Immature natural killer cell (primary cell): Measurements from ENCODE around the gene SPATS2. TPM values are rescaled to one million over a fixed set of nuclear protein-coding genes. Genes with fewer than 3 reads are reported as not detected.

ENCODE experiments used
- DNase-seq, 3 donors: peaks; one replicate each; pipeline ENCODE4 v3.0.0; 2022; ENCODE audit warnings: mixed read lengths in 1 of 3
- H3K27ac Mint-ChIP-seq, 6 donors: one replicate each; pipeline ENCODE4 v1.8.0; 2020; ENCODE audit warnings: mixed read lengths in 6 of 6, mild to moderate bottlenecking in 5 of 6, inconsistent platforms in 4 of 6, moderate library complexity in 3 of 6
- H3K27me3 Mint-ChIP-seq, 3 donors: one replicate each; pipeline ENCODE4 v1.8.0; 2020 to 2021; ENCODE audit warnings: low read depth in 3 of 3, mild to moderate bottlenecking in 3 of 3, mixed read lengths in 3 of 3, moderate library complexity in 3 of 3, inconsistent platforms in 1 of 3
- H3K36me3 Mint-ChIP-seq, 3 donors: one replicate each; pipeline ENCODE4 v1.8.0; 2020; ENCODE audit warnings: mixed read lengths in 3 of 3, inconsistent platforms in 2 of 3, mild to moderate bottlenecking in 2 of 3
- H3K4me1 Mint-ChIP-seq, 2 donors: one replicate each; pipeline ENCODE4 v1.8.0; 2020; ENCODE audit warnings: inconsistent platforms in 2 of 2, mild to moderate bottlenecking in 2 of 2, mixed read lengths in 2 of 2, moderate library complexity in 1 of 2
- H3K4me3 Mint-ChIP-seq, 5 donors: one replicate each; pipeline ENCODE4 v1.8.0; 2020; ENCODE audit warnings: mild to moderate bottlenecking in 5 of 5, mixed read lengths in 5 of 5, inconsistent platforms in 3 of 5, moderate library complexity in 3 of 5
- H3K9me3 Mint-ChIP-seq, 6 donors: one replicate each; pipeline ENCODE4 v1.8.0; 2020; ENCODE audit warnings: mild to moderate bottlenecking in 6 of 6, mixed read lengths in 6 of 6, inconsistent platforms in 4 of 6, moderate library complexity in 3 of 6
- polyA plus RNA-seq, 3 donors: library from polyadenylated mRNA; unstranded; fragments of 300-500 nt; fragmentation: Illumina TruSeq; gene quantifications; one replicate each; pipeline ENCODE4 v1.2.3, GENCODE V29; 2021

SPATS2 gene
- polyA plus RNA-seq, 3 donors from 2014 or later = 3.1 to 10.8 TPM; not detected in 1

DNA sequence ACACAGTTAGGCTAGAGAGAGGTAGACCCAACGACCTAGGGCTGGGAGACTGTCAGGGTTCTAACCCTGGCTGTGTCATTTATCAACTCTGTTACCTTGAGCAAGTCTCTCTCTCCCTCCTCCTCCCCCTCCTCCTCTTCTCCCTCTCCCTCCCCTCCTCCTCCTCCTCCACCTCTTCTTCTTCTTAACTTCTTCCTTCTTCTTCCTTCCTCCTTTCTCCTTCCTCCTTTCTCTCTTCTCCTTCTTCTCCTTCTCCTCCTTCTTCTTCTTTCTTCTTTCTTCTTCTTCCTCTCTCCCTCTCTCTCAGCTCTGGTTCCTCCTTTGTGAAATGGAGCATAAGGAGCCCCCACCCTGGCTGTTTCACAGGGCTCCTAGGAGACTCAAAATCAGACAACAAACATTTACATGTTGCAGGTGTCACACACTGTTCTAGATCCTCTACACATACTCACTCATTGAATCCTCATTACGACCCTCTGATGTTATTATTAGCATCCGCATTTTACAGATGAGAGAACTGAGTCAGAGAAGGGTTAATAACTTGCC lies 169.3 kb downstream of the SPATS2 start:
- H3K27me3 Mint-ChIP-seq = peaks cover 12 to 25% (median 18%) of the 10 kb centered on the region in 3 donors
- DNase-seq = no peak
- H3K27ac Mint-ChIP-seq = no peak overlapping the region
- no peaks in the 10 kb centered on the region for H3K36me3 Mint-ChIP-seq
- peak overlapping the region; percentile 10 to 77 (median 70) for H3K4me3 Mint-ChIP-seq
- peaks cover 0 to 2% (median 0%) of the 10 kb centered on the region in 6 donors for H3K9me3 Mint-ChIP-seq
- peaks cover 10% of the 10 kb centered on the region in 2 donors for H3K4me1 Mint-ChIP-seq

DNA sequence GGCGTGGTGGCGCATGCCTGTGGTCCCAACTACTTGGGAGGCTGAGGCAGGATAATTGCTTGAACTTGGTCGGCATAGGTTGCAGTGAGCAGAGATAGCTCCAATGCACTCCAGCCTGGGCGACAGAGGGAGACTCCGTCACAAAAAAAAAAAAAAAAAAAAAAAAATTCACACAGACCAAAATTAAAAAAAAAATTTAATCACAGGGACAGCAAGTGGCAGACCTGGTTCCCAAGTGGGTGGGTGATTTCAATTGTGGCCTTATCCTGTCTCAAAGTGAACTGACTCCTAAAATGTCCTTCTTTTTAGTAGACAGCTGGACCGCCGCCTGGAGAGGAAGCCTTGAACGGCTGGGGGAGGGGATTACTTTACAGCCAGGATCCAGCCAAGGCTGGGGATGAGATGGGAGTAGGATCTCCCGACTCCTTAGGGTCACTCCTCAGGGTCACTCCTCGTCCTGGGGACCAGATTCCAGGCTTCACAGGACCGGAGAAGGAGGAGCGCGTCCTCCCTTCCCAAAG lies 170.0 kb downstream of the SPATS2 start:
- peaks cover 10% of the 10 kb centered on the region in 2 donors for H3K4me1 Mint-ChIP-seq
- no peak for DNase-seq
- H3K27me3 Mint-ChIP-seq = peaks cover 12 to 25% (median 18%) of the 10 kb centered on the region in 3 donors
- H3K36me3 Mint-ChIP-seq = no peaks in the 10 kb centered on the region
- peaks cover 0 to 2% (median 0%) of the 10 kb centered on the region in 6 donors for H3K9me3 Mint-ChIP-seq
- H3K27ac Mint-ChIP-seq = peak overlapping the region in 1 of 6 donors; percentile 17
- H3K4me3 Mint-ChIP-seq = peak overlapping the region; percentile 66 to 77 (median 71)

DNA sequence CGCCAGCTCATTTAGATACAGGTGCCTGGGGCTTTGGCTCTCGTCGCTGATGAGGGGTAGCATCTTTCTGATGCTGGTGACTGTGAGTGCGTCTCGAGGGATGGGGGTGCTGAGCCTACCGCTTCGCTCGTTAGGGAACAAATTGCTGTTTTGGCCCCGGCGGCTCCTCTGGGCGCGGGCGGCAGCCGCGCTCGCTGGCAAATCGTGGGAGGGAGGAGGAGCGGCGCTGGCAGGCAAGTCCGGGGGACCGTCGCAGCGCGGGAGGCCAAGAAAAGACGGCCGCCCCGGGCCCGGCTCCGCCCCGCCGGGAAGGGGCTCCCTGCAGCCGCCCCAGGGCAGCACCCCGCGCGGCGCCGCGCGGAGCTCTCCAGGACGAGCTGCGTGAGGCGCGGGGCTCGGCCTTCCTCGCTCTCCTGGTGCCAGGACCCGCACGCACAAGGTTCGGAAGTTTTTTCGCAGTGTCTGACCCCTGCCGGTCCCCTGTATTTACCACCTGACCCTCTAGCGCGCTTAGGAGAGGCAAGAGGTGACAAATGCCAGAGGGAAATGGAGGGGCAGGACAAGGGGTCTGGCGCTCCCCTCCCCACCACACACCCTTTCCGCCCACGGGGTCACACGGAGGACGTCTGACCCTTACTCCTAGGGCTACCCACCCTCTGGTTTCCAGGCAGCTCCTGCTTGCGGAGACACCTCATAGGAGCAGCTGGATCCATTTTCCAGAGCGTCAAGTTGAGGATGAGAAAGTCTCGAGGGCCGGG lies 170.7 kb downstream of the SPATS2 start:
- peaks cover 10% of the 10 kb centered on the region in 2 donors for H3K4me1 Mint-ChIP-seq
- H3K27me3 Mint-ChIP-seq = peaks cover 12 to 25% (median 18%) of the 10 kb centered on the region in 3 donors
- H3K27ac Mint-ChIP-seq = peak overlapping the region in 1 of 6 donors; percentile 17
- peak overlapping the region; percentile 71 to 78 (median 77) for H3K4me3 Mint-ChIP-seq
- H3K36me3 Mint-ChIP-seq = no peaks in the 10 kb centered on the region
- peaks cover 0 to 2% (median 0%) of the 10 kb centered on the region in 6 donors for H3K9me3 Mint-ChIP-seq
- DNase-seq = peak in 1 of 3 donors; percentile 18

DNA sequence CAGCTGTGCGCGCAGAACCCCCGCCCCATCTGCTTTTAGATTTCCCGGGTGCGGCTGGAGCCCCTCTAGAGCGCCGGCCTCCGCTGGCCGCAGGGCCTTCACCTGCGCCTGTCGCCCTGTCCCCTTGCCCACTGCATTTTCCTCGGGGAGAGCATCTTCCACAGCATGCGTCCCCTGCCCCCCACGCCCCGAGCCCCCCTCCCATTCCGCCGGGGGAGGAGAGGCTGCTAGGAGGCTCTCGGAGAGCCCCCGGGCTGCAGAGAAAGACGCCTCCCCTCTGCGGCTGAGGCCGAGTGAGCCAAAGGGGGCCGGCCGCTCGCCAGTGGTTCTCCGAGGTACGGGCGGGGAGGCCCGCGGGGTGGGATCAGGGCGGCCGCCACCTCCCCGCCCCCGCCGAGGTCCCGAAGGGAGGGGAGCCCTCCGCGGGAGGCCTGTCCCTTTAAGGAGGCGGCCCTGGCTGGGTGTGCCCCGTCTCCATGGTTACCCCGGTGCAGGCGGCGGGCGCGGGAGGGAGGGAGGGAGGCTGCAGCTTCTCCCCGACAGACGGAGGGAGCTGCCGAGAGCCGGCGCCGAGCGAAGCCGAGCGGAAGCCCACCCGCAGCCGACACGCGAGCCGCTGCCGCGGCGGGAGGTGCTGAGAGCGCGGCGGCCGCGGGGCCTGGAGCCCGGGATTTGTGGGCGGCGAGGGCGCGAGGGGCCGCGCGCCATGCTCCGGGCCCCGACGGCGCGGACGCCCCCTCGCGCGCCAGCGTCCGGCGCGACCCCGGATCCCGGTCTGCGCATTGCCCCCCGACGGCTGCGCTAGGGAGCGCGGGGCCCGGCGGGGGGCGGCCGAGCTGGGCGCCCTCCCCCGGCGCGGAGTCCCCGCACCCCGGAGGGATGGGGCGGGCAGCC lies 171.5 kb downstream of the SPATS2 start, which contains the start of gene KCNH3:
KCNH3 (plus strand) TSS at position 521 of the 894 bp plus-strand sequence. CDS start 387 bp downstream, outside the sequence.
- peak within 1 kb of the TSS; percentile 71 to 78 (median 77) for H3K4me3 Mint-ChIP-seq

DNA sequence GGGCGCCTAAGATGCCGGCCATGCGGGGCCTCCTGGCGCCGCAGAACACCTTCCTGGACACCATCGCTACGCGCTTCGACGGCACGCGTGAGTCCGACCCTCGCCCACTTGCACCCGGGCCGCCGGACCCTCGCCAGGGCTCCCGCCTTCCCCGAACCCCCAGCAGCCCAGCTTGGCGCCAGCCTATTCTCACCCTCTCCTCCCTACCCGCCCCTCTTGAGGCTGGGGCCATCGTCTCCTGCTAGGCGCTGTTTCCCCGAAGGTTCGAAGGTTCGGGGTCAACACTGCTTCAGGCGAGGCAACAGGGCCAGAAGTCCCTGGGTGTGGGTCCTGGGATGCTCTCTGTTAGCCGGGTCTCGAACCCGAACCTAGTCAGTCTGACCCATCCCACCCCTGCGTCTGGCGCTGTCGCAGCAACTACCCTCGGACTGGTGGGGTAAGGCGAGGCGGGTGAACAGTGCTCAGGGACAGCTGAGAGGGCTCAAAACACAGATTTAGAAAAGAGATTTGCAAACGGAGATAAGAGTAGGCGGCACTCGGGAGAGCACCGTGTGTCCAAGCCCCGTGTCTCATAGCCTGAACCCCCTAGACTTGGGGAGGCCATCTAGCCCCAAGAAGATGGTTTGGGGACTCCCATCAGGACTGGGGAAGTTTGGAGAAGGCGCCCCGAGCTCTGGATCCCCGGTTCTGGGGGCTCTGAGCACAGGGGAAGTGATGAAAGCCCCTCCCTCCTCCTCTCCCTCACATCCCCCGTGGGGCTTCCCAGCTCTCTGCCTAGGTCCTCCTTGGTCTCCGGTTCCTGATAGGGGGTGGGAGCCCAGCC lies 172.4 kb downstream of the SPATS2 start:
- Mint-ChIP-seq H3K4me1 (peaks cover 10% of the 10 kb centered on the region in 2 donors), H3K27me3 (peaks cover 12 to 28% (median 18%) of the 10 kb centered on the region in 3 donors), H3K4me3 (peak overlapping the region; percentile 44 to 67 (median 61)), H3K9me3 (peaks cover 0 to 3% (median 0%) of the 10 kb centered on the region in 6 donors), H3K27ac (peak overlapping the region in 1 of 6 donors; percentile 36), H3K36me3 (no peaks in the 10 kb centered on the region)
- no peak for DNase-seq

More for the DNA sequence above, 171.5 kb downstream of the SPATS2 start, which contains the start of gene KCNH3:
- peak; percentile 75 to 81 (median 79) for DNase-seq
- Mint-ChIP-seq H3K9me3 (peaks cover 0 to 2% (median 0%) of the 10 kb centered on the region in 6 donors), H3K27me3 (peaks cover 12 to 28% (median 18%) of the 10 kb centered on the region in 3 donors), H3K27ac (no peak within 1 kb of the TSS), H3K4me1 (peaks cover 10% of the 10 kb centered on the region in 2 donors), H3K36me3 (no peaks in the 10 kb centered on the region)

DNA sequence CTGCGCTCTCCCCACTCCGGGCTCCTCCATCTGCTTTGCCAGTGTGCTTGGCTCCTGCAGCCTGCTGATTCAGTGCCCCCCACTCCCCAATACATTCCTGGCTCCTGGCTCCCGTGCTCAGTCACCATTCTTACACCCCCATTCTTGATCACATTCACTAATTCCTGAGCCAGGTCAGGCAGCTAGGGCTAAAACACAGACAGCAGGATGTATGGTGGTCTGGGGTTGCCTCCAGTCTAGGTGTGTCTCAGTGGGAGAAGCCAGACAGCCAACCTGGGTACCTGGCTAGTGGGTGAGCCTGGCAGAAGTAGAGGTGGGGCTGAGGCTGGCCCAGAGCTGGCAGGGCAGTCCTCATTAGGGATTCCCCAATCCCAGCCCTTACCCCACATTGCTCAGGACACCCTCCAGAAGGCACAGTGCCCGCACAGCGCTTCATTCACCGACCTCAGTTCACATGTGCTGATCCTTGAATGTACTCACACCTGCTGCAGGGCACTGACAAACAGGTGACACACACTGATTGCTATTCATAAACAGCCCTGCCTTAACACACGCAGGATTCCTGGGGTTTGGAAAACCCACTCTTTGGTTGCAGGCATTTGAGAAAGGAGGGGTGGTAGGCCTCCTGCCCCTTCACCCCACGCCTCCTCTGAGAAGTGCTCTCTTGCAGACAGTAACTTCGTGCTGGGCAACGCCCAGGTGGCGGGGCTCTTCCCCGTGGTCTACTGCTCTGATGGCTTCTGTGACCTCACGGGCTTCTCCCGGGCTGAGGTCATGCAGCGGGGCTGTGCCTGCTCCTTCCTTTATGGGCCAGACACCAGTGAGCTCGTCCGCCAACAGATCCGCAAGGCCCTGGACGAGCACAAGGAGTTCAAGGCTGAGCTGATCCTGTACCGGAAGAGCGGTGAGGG lies 173.2 kb downstream of the SPATS2 start:
- no peak for DNase-seq
- peaks cover 12 to 30% (median 18%) of the 10 kb centered on the region in 3 donors for H3K27me3 Mint-ChIP-seq
- H3K27ac Mint-ChIP-seq = peak overlapping the region in 1 of 6 donors; percentile 36
- no peaks in the 10 kb centered on the region for H3K36me3 Mint-ChIP-seq
- H3K4me1 Mint-ChIP-seq = peaks cover 10% of the 10 kb centered on the region in 2 donors
- peaks cover 0 to 4% (median 0%) of the 10 kb centered on the region in 6 donors for H3K9me3 Mint-ChIP-seq
- H3K4me3 Mint-ChIP-seq = peak overlapping the region in 4 of 5 donors; percentile 10 to 67 (median 26)

DNA sequence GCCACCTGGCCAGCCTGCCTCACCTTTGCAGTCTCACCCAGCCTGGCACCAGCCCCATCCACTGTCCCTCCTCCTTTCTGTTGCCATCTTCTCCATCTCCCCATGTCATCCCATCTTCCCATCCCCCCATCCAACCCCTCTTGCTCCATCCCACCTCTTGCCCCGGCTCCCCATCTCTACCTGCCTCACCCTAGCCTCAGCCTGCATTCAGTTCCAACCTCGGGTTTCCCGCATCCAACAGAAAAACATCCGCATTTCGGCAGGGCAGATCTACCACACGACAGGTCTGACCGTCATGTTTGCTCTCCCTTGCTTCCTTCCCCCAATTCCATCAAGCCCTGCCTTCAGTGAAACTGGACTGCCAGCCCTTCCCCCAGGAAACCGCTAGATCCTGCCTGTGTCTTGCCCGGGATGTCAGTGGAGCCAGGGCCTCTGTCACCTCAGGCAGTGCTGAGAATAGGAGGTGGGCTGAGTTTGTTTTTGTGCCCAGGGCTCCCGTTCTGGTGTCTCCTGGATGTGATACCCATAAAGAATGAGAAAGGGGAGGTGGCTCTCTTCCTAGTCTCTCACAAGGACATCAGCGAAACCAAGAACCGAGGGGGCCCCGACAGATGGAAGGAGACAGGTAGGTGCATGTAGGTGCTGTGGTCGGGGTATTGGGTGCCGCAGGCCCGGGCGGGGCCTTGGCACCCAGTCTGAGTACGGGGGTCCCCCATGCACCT lies 174.0 kb downstream of the SPATS2 start:
- H3K27ac Mint-ChIP-seq = peak overlapping the region in 1 of 6 donors; percentile 20
- H3K4me3 Mint-ChIP-seq = no peak overlapping the region
- no peak for DNase-seq
- H3K9me3 Mint-ChIP-seq = peaks cover 0 to 4% (median 0%) of the 10 kb centered on the region in 6 donors
- peaks cover 14 to 25% (median 18%) of the 10 kb centered on the region in 3 donors for H3K27me3 Mint-ChIP-seq
- H3K4me1 Mint-ChIP-seq = peaks cover 10% of the 10 kb centered on the region in 2 donors
- H3K36me3 Mint-ChIP-seq = no peaks in the 10 kb centered on the region

DNA sequence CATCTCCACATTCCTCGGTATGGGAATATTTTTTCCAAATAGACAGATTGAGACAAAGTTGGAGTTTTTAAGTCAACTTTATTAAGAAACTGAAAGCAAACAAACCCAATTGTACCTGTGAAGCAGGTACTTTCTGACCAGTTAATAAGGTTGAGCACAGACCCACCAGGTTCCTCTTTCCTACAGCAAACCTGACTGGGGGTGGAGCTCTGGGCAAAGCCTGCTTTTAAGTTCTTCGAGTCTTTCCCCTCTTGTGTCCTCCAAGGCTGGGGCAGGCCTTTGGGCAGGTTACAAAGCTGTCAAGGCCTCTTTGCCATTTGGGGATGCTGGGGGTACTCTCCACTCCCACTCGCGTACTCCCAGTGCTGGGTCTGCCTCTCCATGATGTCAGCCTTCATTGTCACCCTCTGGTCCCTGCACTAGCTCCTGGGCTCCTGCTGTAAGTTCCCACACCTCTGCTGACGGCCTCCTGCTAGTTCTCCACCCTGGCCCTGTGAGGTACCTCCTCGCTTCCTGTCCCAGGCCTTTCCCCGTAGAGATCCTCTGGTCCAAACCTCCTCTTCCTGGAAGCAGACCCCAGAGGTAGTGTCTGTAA lies 174.7 kb downstream of the SPATS2 start:
- DNase-seq = no peak
- Mint-ChIP-seq H3K4me1 (peaks cover 10% of the 10 kb centered on the region in 2 donors), H3K9me3 (peaks cover 0 to 2% (median 0%) of the 10 kb centered on the region in 6 donors), H3K36me3 (peaks cover 0 to under 1% (median 0%) of the 10 kb centered on the region in 3 donors), H3K27me3 (peaks cover 9 to 23% (median 13%) of the 10 kb centered on the region in 3 donors), H3K4me3 (no peak overlapping the region), H3K27ac (peak overlapping the region in 1 of 6 donors; percentile 53)

DNA sequence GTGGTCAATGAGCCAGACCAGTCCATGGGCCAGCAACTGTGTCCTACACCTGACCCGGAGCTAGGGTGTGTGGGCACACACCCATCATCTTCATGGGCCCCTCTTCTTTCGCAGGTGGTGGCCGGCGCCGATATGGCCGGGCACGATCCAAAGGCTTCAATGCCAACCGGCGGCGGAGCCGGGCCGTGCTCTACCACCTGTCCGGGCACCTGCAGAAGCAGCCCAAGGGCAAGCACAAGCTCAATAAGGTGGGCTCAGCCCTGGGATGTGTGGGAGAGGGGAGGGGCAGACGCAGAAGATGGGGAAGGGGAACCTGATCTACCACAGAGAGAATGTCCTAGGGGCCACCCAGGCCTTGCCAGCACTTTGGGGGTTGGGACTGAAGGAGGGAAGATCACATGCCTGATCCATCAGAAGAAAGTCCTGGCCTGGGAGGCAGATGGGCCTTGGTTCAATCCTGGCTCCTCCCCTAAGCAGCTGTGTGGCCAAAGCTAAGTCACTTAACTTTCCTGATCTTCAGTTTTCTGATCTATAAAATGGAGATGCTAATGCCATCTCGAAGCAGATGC lies 175.4 kb downstream of the SPATS2 start:
- peaks cover 0 to 2% (median 0%) of the 10 kb centered on the region in 6 donors for H3K9me3 Mint-ChIP-seq
- H3K4me3 Mint-ChIP-seq = no peak overlapping the region
- DNase-seq = no peak
- no peak overlapping the region for H3K27ac Mint-ChIP-seq
- peaks cover 5 to 6% of the 10 kb centered on the region in 2 donors for H3K4me1 Mint-ChIP-seq
- peaks cover 0 to 5% (median 0%) of the 10 kb centered on the region in 3 donors for H3K36me3 Mint-ChIP-seq
- H3K27me3 Mint-ChIP-seq = peaks cover 6 to 25% (median 8%) of the 10 kb centered on the region in 3 donors

DNA sequence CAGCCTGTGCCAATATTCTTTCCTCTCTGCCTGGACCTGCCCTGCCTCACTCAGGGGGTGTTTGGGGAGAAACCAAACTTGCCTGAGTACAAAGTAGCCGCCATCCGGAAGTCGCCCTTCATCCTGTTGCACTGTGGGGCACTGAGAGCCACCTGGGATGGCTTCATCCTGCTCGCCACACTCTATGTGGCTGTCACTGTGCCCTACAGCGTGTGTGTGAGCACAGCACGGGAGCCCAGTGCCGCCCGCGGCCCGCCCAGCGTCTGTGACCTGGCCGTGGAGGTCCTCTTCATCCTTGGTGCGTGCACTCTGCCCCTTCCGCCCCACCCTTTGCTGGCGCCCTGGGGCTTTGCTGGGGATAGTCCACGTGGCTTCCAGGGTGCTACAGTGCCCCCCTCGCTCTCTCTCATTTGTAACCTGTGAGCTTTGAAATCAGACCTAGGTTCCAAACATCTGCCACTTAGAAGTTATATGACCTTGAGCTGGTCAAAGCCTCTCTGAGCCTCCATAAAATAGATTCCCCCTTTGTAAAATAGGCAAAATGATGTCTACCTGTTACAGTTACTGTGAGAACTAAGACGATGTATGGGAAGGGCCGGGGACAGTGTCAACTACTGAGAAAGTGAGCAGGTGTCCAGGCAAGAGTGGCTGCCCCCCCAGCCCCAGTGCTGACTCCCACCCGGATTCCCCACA lies 176.1 kb downstream of the SPATS2 start:
- Mint-ChIP-seq H3K27ac (peak overlapping the region in 1 of 6 donors; percentile 72), H3K27me3 (peaks cover 6 to 20% (median 13%) of the 10 kb centered on the region in 3 donors), H3K9me3 (peaks cover 0 to 2% (median 0%) of the 10 kb centered on the region in 6 donors), H3K4me3 (no peak overlapping the region), H3K4me1 (peaks cover 3 to 5% of the 10 kb centered on the region in 2 donors), H3K36me3 (peaks cover 0 to 5% (median 0%) of the 10 kb centered on the region in 3 donors)
- DNase-seq = no peak
